SK-N-SH (cell line): ENCODE measurements around the gene TIAM2. TPM values are rescaled to one million over a fixed set of nuclear protein-coding genes. Genes with fewer than 3 reads are reported as not detected.

Experiments
- CTCF ChIA-PET: fragments of 300-600, 350-600 bp; formaldehyde crosslinking; extraction: SDS; loops from one replicate; lab custom pipeline; 2021; lab: Yijun Ruan, JAX
- POLR2A ChIA-PET: fragments of 350-600 bp; sonication (Branson Sonifier 250); formaldehyde crosslinking; extraction: SDS; loops from one replicate; lab custom pipeline; 2020; ENCODE audit warnings: antibody characterized with exemption, inconsistent platforms; lab: Yijun Ruan, JAX
- DNase-seq: peaks from one replicate; pipeline ENCODE4 v3.0.0; 2012
- H2AFZ ChIP-seq: fragments of 200-600 bp; sonication (generic); 2 replicates; pipeline ENCODE4 v1.8.1; 2016; ENCODE audit warnings: antibody characterized with exemption, mild to moderate bottlenecking, low read depth
- H3F3A ChIP-seq: fragments of 200-600 bp; sonication (generic); replicated peaks from 2 replicates; pipeline ENCODE3; 2016; ENCODE audit warnings: antibody characterized with exemption, mild to moderate bottlenecking; ENCODE audit not compliant: insufficient read depth
- H3K27ac ChIP-seq, 2 experiments: fragments of 200-500 bp in 1 of 2; fragments of 200-600 bp in 1 of 2; sonication (Bioruptor generic) in 1 of 2; sonication (generic), shearing (Covaris generic) in 1 of 2; 2 replicates each; pipeline versions ENCODE4 v1.5.1 to v1.6.1; 2014 to 2016; ENCODE audit warnings: low read depth in 2 of 2, inconsistent platforms in 1 of 2, low read length in 1 of 2, mild to moderate bottlenecking in 1 of 2, mixed read lengths in 1 of 2
- H3K27me3 ChIP-seq: fragments of 200-600 bp; sonication (generic), shearing (Covaris generic); 2 replicates; pipeline ENCODE4 v1.6.1; 2016; ENCODE audit warnings: mixed run types; ENCODE audit not compliant: insufficient read depth
- H3K36me3 ChIP-seq, 2 experiments: fragments of 200-500 bp in 1 of 2; fragments of 200-600 bp in 1 of 2; sonication (Bioruptor generic) in 1 of 2; sonication (generic) in 1 of 2; replicated peaks in 1 of 2; 2 replicates each; pipeline versions ENCODE3 to v1.5.1; 2014 to 2016; ENCODE audit warnings: low read length in 1 of 2, mild to moderate bottlenecking in 1 of 2; ENCODE audit not compliant: insufficient read depth in 2 of 2, control insufficient read depth in 1 of 2
- H3K4me1 ChIP-seq, 2 experiments: fragments of 200-500 bp in 1 of 2; fragments of 200-600 bp in 1 of 2; sonication (Bioruptor generic) in 1 of 2; sonication (generic), shearing (Covaris generic) in 1 of 2; 2 replicates each; pipeline versions ENCODE4 v1.5.1 to v1.6.1; 2014 to 2016; ENCODE audit warnings: low read depth in 1 of 2, low read length in 1 of 2, mixed run types in 1 of 2; ENCODE audit not compliant: insufficient read depth in 2 of 2, control insufficient read depth in 1 of 2
- H3K4me2 ChIP-seq: fragments of 200-600 bp; sonication (generic), shearing (Covaris generic); 2 replicates; pipeline ENCODE4 v1.6.1; 2017; ENCODE audit warnings: mixed run types
- H3K4me3 ChIP-seq, 2 experiments: fragments of 200-500 bp in 1 of 2; fragments of 200-600 bp in 1 of 2; sonication (Bioruptor generic) in 1 of 2; sonication (generic), shearing (Covaris generic) in 1 of 2; 2 replicates each; pipeline versions ENCODE4 v1.5.1 to v1.8.1; 2014 to 2016; ENCODE audit warnings: low read depth in 2 of 2, inconsistent platforms in 1 of 2, low read length in 1 of 2, mild to moderate bottlenecking in 1 of 2, mixed read lengths in 1 of 2, moderate library complexity in 1 of 2
- H3K79me2 ChIP-seq: fragments of 200-600 bp; sonication (generic); 2 replicates; pipeline ENCODE4 v1.8.1; 2017; ENCODE audit warnings: mild to moderate bottlenecking; ENCODE audit not compliant: insufficient read depth
- H3K9ac ChIP-seq: fragments of 200-600 bp; sonication (generic); 2 replicates; pipeline ENCODE4 v1.6.1; 2017; ENCODE audit warnings: mixed run types
- H3K9me2 ChIP-seq: fragments of 200-600 bp; sonication (generic); 2 replicates; pipeline ENCODE4 v1.6.1; 2017; ENCODE audit warnings: mixed run types
- H3K9me3 ChIP-seq: fragments of 200-600 bp; sonication (generic); 2 replicates; pipeline ENCODE4 v1.6.1; 2017; ENCODE audit warnings: mixed run types, mild to moderate bottlenecking, moderate library complexity
- H4K20me1 ChIP-seq: fragments of 200-600 bp; sonication (generic); 2 replicates; pipeline ENCODE4 v1.6.1; 2017; ENCODE audit warnings: mild to moderate bottlenecking, mixed run types; ENCODE audit not compliant: insufficient read depth
- ELF1 ChIP-seq: IDR thresholded peaks from 2 replicates; pipeline ENCODE4 v1.4.0; 2012
- EZH2phosphoT487 ChIP-seq: fragments of 200-600 bp; sonication (generic); IDR thresholded peaks from 2 replicates; pipeline ENCODE4 v1.6.1; 2017; ENCODE audit warnings: low read depth, mixed run types, mild to moderate bottlenecking, antibody characterized with exemption, moderate library complexity, borderline replicate concordance
- FOXJ3 ChIP-seq: sonication (generic); formaldehyde crosslinking; IDR thresholded peaks from 2 replicates; pipeline ENCODE4 v1.5.1; 2020; ENCODE audit warnings: mild to moderate bottlenecking, missing genetic modification reagents
- FOXM1 ChIP-seq: IDR thresholded peaks from 2 replicates; pipeline ENCODE4 v1.4.0; 2012; ENCODE audit warnings: low read depth, mild to moderate bottlenecking
- GABPA ChIP-seq: IDR thresholded peaks from 2 replicates; pipeline ENCODE4 v1.4.0; 2012; ENCODE audit warnings: low read depth, mild to moderate bottlenecking
- GATA2 ChIP-seq: sonication (generic); formaldehyde crosslinking; IDR thresholded peaks from 2 replicates; pipeline ENCODE4 v1.5.0; 2020; ENCODE audit warnings: mild to moderate bottlenecking, missing genetic modification reagents
- POLR2AphosphoS5 ChIP-seq: IDR thresholded peaks from 2 replicates; pipeline ENCODE4 v1.6.1; 2012; ENCODE audit warnings: low read depth, low read length
- RAD21 ChIP-seq: IDR thresholded peaks from 2 replicates; pipeline ENCODE4 v1.6.1; 2012; ENCODE audit warnings: mild to moderate bottlenecking, low read length
- RCOR1 ChIP-seq: fragments of 150-350 bp; IDR thresholded peaks from 2 replicates; pipeline ENCODE4 v1.6.1; 2017; ENCODE audit warnings: antibody characterized with exemption, low read length
- RFX5 ChIP-seq: IDR thresholded peaks from 2 replicates; pipeline ENCODE4 v1.6.1; 2012; ENCODE audit warnings: mild to moderate bottlenecking, improper control_type of control experiment, low read length
- TCF12 ChIP-seq: IDR thresholded peaks from 2 replicates; pipeline ENCODE4 v1.4.0; 2012
- TEAD4 ChIP-seq: IDR thresholded peaks from 2 replicates; pipeline ENCODE4 v1.4.0; 2012; ENCODE audit warnings: mild to moderate bottlenecking, borderline replicate concordance; ENCODE audit not compliant: insufficient read depth
- YY1 ChIP-seq: IDR thresholded peaks from 2 replicates; pipeline ENCODE4 v1.4.0; 2012; ENCODE audit warnings: low read depth, mild to moderate bottlenecking
- WGBS: methylation state at CpG from one replicate; pipeline ENCODE4 v1.1.6; 2017; ENCODE audit warnings: low lambda C conversion rate; 5-methylcytosine and 5-hydroxymethylcytosine counted together
- polyA plus RNA-seq, 3 experiments: library from polyadenylated mRNA; depleted of rRNA; stranded (reverse); fragments of >200 nt; gene quantifications; 2 replicates each; pipeline ENCODE4 v1.2.3, GENCODE V29; 2012
- TF ChIP-seq, protein P1 (sequence below): fragments of 200-600 bp; sonication (generic); IDR thresholded peaks from 2 replicates; pipeline ENCODE4 v1.6.1; 2017; ENCODE audit warnings: antibody characterized with exemption, mild to moderate bottlenecking, moderate library complexity
- TF ChIP-seq, protein P2 (sequence below): IDR thresholded peaks from 2 replicates; pipeline ENCODE4 v1.4.0; 2012; ENCODE audit warnings: low read depth, borderline replicate concordance
- TF ChIP-seq, protein P3 (sequence below): fragments of 150-350 bp; IDR thresholded peaks from 2 replicates; pipeline ENCODE4 v1.6.1; 2017; ENCODE audit warnings: antibody characterized with exemption, low read length, low read depth, borderline replicate concordance
- TF ChIP-seq, protein P4 (sequence below): IDR thresholded peaks from 2 replicates; pipeline ENCODE4 v1.6.1; 2012; ENCODE audit warnings: mild to moderate bottlenecking, low read depth, low read length, moderate library complexity
- TF ChIP-seq, protein P5 (sequence below): IDR thresholded peaks from 2 replicates; pipeline ENCODE4 v1.4.0; 2012; ENCODE audit warnings: low read depth

Gene TIAM2
- polyA plus RNA-seq, 1 of the 3 experiments (the other 2 are of a cell fraction) = 13.6 TPM

DNA sequence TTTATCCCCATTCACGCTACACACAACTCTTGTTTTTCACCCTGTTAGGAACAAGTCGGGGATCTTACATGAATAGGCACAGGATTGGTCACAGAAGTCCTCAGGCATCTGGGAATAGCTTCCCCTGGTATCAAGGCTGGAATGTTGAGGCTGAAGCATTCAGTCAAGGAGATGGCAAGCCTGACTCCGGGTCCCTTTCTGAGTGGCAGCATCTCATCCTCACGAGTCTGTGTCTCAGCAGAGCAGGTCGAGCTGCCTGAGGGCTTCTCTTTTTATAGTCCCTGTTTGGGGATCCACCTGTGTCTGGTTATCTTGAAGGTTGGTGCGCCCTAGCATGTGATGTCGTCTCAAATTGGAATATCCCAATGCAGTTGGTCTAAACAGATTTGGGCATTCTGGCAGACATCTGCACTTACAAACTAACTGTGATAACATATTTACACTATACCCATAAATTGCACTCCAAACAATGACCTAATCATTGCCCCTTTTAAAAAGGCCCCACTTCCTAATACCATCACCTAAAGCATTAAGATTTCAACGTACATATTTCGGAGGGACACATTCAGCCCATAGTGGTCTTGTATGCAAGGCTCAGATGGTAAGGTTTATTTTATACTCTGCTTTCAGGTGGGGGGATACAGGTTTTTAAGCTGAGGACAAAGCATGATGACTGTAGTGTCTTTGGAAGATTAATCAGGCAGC is 156.0 kb downstream of the TIAM2 start:
- Histone ChIP-seq H3K27me3 (no peaks in the 10 kb centered on the region), H2AFZ (no peak overlapping the region), H3K36me3 (no peaks in the 10 kb centered on the region), H3K9me2 (no peaks in the 10 kb centered on the region), H3K79me2 (peaks cover 11% of the 10 kb centered on the region; the same call in 1 of the 2 replicates), H4K20me1 (no peaks in the 10 kb centered on the region), H3K27ac (no peak overlapping the region), H3K4me2 (no peak overlapping the region), H3F3A (peaks cover 12% of the 10 kb centered on the region), H3K9me3 (no peaks in the 10 kb centered on the region), H3K4me3 (no peak overlapping the region), H3K4me1 (peaks cover 11 to 21% of the 10 kb centered on the region in 2 experiments), H3K9ac (no peak overlapping the region)
- 83% methylated on average over 8 of the region's 9 CpGs for WGBS
- ChIA-PET POLR2A (no interaction called here), CTCF (interaction anchor here (1.0 kb wide), 1 partner anchor 219 kb away, joined by 3 read pairs; no protein-coding TSS in a partner anchor)
- TF ChIP-seq EZH2phosphoT487 = no peak
- TF ChIP-seq, protein P1, sequence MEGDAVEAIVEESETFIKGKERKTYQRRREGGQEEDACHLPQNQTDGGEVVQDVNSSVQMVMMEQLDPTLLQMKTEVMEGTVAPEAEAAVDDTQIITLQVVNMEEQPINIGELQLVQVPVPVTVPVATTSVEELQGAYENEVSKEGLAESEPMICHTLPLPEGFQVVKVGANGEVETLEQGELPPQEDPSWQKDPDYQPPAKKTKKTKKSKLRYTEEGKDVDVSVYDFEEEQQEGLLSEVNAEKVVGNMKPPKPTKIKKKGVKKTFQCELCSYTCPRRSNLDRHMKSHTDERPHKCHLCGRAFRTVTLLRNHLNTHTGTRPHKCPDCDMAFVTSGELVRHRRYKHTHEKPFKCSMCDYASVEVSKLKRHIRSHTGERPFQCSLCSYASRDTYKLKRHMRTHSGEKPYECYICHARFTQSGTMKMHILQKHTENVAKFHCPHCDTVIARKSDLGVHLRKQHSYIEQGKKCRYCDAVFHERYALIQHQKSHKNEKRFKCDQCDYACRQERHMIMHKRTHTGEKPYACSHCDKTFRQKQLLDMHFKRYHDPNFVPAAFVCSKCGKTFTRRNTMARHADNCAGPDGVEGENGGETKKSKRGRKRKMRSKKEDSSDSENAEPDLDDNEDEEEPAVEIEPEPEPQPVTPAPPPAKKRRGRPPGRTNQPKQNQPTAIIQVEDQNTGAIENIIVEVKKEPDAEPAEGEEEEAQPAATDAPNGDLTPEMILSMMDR = no peak
- TF ChIP-seq, protein P2, sequence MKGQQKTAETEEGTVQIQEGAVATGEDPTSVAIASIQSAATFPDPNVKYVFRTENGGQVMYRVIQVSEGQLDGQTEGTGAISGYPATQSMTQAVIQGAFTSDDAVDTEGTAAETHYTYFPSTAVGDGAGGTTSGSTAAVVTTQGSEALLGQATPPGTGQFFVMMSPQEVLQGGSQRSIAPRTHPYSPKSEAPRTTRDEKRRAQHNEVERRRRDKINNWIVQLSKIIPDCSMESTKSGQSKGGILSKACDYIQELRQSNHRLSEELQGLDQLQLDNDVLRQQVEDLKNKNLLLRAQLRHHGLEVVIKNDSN = no peak
- TF ChIP-seq, protein P3, sequence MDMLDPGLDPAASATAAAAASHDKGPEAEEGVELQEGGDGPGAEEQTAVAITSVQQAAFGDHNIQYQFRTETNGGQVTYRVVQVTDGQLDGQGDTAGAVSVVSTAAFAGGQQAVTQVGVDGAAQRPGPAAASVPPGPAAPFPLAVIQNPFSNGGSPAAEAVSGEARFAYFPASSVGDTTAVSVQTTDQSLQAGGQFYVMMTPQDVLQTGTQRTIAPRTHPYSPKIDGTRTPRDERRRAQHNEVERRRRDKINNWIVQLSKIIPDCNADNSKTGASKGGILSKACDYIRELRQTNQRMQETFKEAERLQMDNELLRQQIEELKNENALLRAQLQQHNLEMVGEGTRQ = no peak
- TF ChIP-seq ELF1 = no peak
- TF ChIP-seq, protein P4, sequence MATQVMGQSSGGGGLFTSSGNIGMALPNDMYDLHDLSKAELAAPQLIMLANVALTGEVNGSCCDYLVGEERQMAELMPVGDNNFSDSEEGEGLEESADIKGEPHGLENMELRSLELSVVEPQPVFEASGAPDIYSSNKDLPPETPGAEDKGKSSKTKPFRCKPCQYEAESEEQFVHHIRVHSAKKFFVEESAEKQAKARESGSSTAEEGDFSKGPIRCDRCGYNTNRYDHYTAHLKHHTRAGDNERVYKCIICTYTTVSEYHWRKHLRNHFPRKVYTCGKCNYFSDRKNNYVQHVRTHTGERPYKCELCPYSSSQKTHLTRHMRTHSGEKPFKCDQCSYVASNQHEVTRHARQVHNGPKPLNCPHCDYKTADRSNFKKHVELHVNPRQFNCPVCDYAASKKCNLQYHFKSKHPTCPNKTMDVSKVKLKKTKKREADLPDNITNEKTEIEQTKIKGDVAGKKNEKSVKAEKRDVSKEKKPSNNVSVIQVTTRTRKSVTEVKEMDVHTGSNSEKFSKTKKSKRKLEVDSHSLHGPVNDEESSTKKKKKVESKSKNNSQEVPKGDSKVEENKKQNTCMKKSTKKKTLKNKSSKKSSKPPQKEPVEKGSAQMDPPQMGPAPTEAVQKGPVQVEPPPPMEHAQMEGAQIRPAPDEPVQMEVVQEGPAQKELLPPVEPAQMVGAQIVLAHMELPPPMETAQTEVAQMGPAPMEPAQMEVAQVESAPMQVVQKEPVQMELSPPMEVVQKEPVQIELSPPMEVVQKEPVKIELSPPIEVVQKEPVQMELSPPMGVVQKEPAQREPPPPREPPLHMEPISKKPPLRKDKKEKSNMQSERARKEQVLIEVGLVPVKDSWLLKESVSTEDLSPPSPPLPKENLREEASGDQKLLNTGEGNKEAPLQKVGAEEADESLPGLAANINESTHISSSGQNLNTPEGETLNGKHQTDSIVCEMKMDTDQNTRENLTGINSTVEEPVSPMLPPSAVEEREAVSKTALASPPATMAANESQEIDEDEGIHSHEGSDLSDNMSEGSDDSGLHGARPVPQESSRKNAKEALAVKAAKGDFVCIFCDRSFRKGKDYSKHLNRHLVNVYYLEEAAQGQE = no peak
- TF ChIP-seq, protein P5, sequence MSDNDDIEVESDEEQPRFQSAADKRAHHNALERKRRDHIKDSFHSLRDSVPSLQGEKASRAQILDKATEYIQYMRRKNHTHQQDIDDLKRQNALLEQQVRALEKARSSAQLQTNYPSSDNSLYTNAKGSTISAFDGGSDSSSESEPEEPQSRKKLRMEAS = no peak
- TF ChIP-seq FOXJ3 = no peak
- TF ChIP-seq GABPA = no peak
- TF ChIP-seq FOXM1 = no peak
- no peak for TF ChIP-seq RAD21
- no peak for TF ChIP-seq TCF12
- TF ChIP-seq GATA2 = no peak
- TF ChIP-seq TEAD4 = no peak
- TF ChIP-seq RFX5 = no peak
- no peak for TF ChIP-seq POLR2AphosphoS5
- no peak for TF ChIP-seq YY1
- no peak for TF ChIP-seq RCOR1
- no peak for DNase-seq
